GM18517 (cell line): ENCODE data around the gene ARFGEF3.
"Not testable (repeated sequence)": the region's sequence is repeated elsewhere in the genome, so short reads cannot be mapped to it uniquely, and the experiment has no call there.

Experiments
- ATAC-seq: cut with Tn5 transposase; IDR thresholded peaks from one replicate; pipeline ENCODE4 v1.9.1; 2021; ENCODE audit warnings: mild to moderate bottlenecking, moderate library complexity; ENCODE audit not compliant: unreplicated experiment

ARFGEF3 gene

DNA sequence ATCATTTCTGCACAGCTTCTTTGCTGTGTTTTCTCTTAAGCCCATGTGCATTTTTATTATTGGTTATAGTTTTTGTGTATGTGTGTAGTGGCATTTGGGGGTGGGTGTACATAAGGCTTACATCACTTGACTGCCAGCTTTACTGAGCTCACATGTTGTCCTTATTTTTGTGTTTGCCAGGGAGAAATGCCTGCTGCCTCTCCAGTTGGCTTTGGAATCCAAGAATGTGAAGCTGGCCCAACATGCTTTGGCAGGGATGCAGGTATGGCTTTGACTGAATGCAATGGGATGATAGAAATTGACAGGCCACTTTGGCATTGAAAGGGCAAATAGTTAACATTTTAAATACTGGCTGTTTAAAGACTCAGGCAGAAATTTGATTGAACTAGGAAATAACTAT is 45.1 kb downstream of the ARFGEF3 start:
- no peak for ATAC-seq

DNA sequence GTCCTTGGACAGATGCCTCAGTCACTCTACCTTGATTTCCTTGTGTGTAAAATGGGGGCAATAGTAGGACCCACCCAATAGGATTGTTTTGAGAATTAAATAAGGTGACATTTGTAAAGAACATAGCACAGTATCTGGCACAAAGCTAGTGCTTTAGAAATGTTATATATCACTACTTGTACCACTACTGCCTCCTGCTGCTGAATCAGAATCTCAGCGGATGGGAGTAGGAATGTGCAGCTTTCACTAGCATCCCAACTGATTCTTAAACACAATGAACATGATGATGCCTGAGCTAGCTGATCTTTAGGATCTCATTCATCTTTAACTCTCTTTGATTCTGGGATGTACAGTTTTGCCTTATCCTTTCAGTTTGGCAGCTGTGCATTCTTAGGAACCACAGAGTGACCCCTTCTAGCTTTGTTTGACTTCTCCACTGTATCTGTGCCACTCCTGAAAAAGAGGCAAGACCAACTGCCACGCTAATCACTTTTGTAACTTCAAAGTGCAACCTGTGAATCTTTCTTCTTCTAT is 49.4 kb downstream of the ARFGEF3 start:
- no peak for ATAC-seq

DNA sequence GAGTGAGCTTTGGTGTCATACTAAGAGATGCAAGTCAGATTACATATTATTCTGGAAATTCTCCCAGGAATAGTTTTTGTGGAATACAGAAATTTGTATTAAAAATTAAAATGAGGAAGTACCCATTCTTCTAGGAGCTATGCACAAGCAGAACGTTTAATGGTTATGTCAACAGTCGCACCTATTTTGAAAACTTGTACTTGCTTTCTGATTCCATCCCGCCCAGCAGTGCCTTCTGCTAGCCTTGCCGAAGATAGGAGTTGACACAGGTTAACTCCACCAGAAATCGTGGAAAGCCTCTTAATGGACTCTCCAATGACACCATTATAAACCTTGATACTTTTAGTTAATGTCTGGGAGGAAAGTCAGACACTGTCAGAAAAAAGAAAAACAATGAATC is 49.9 kb downstream of the ARFGEF3 start:
- no peak for ATAC-seq

DNA sequence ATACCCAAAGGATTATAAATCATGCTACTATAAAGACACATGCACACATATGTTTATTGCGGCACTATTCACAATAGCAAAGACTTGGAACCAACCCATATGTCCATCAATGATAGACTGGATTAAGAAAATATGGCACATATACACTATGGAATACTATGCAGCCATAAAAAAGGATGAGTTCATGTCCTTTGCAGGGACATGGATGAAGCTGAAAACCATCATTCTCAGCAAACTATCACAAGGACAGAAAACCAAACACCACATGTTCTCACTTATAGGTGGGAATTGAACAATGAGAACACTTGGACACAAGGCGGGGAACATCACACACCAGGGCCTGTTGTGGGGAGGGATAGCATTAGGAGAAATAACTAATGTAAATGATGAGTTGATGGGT is 50.8 kb downstream of the ARFGEF3 start:
- not testable (repeated sequence) for ATAC-seq

DNA sequence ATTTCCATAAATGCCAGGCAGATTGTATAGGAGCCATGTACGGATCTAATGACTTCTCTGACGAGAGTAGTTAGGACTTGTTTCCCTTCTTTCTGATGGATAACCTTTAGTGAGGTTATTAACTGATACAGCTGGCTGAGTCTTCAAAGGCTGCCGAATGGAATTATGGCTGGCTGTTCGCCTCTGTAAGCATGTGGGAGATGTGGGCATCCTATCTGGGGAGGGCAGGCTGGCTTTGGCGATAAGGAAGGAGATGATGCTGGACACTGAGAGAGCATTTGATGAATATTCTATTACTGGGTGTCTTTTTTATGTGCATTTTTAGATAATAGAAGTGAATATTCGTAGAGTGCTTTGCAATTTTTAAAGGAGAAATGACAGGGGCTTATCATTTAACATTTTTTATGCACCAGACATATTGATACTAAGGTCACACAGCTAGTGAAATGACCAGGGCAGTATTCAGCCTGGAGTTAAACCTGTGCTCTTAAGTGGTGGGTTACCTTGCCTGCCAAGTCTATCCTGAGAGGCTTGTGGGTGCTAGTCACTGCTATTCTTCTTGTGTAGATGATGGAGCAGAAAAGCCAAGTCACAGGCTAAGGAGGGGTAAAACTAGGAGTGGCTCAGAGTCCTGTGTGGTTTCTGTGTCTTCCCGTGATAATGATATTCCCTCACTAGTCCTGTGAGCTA is 53.5 kb downstream of the ARFGEF3 start:
- no peak for ATAC-seq

DNA sequence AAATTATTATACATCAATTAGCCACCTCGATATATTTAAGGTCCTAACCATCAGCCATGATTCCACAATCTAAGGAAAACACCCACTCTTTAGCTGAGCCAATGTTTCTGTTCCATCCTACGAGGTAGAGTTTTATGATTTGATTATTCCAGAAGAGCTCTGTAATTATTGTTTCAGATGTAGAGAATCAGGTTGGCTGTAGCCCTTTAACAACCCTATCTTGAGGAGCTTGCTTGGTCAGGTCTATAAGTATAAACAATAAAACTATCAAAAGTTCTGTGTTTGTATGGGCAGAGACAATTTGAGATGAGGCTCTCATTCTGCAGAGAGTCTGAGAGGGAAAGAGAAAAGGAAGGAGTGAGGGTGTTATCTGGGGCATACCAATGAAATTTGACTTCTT is 56.7 kb downstream of the ARFGEF3 start, which contains the start of gene PBOV1:
Gene PBOV1 (minus strand): TSS at position 43 of the 400 bp plus-strand sequence. CDS start 96 bp downstream, outside the sequence.
- no peak for ATAC-seq

DNA sequence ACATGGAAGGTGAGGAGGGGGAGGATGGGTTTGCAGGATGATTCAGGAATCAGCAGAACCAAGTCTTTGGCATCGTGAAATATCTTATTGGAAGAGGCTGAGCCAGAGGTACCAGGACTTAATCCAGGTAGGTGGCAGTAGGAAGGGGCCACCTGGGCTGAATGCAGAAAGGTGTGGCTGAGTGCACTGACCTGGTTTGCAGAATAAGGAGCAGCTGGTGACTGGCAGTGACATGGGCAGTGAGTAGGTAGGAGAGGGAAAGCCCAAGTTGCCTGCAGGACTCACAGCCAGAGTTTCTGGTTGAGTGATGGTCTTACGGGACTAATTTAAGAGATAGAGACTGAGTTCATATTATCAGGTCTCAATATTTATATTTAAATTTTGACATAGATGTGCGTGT is 57.7 kb downstream of the ARFGEF3 start:
- ATAC-seq = no peak

DNA sequence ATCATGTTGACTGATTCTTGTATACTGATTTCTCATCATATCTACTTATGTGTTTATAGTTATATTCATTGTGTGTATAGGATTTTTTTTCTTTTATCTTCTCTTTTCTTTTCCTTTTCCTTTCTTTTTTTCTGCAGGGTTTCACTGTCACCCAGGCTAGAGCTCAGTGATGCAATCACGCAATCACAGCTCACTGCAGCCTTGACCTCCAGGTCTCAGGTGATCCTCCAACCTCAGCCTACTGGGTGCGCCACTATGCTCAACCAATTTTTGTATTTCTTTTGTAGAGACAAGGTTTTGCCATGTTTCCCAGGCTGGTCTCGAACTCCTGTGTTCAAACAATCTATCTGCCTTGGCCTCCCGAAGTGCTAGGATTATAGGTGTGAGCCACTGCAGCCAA is 58.2 kb downstream of the ARFGEF3 start:
- no peak for ATAC-seq

DNA sequence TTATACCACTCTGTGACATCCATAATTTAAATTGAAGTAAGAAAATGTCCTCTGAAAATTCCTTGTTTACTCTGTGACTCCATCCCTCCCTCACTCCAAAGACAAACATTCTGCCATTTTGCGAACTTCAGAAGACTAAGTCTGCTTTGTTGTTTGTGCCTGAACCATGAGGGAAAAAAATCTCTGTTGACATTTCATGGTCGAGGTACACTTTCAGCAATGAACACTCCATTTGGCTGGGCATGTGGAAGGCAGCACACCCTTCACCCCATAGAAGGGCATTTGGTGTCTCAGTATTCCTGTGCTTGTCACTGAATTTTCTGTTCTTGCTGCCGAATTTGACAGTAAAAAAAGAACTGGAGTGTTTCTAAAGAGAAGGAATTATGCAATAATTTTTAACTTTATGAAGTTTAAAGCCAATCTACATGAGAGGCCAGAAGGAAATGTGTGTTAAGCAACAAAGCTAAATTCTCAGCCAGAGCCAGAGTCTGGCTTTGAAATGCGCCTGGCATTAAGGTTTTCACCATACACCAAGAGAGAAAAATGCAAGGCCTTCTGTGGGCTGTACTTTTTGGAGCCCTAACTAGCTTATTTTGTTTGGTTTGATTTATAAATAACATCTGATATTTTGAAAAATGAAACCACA is 61.3 kb downstream of the ARFGEF3 start:
- no peak for ATAC-seq

DNA sequence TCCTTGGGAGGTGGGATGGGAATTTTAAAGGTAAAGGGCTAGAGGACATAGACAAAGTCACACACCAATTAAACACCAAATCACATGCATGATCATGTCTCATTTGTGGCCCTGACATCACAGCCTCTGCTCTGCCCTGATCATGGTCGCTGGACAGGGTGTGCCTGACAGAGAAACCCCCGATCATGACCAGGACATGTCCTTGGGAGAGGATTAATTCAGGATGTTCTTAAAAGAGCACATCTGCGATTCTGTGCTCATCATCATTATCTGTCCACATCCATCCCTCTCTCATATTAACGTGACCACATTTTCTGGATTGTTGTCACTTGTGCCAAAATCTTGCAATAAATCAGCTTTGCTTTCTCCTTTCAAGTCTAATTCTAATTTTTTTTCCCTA is 64.2 kb downstream of the ARFGEF3 start:
- no peak for ATAC-seq

DNA sequence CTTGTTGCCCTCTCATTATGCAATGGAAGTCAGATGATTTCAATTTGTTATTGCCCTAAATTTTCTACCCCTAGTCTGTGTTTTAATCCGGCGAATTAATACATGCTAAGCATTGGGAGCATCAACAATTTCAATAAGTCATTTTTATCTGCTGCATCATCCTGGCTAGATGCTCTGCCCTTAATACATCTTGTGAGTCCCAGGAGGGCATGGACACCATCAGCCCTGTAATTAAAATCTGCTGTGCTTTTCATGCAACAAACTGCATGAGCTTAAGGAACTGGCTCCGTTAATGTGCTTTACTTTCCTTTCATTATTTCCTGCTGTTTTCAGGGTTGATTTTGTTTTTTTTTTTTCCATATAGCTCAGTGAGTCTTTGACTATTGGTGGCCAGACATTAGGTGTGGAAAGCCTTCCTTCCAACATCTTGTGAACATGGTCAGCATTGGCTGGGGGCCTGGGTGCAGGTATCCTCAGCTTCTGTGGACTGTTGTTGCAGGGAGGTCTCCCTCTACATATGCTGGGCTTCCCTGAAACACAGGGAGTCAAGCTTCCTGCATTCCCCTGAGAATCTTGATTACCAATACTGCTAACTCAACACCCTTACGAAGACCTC is 65.1 kb downstream of the ARFGEF3 start:
- no peak for ATAC-seq

DNA sequence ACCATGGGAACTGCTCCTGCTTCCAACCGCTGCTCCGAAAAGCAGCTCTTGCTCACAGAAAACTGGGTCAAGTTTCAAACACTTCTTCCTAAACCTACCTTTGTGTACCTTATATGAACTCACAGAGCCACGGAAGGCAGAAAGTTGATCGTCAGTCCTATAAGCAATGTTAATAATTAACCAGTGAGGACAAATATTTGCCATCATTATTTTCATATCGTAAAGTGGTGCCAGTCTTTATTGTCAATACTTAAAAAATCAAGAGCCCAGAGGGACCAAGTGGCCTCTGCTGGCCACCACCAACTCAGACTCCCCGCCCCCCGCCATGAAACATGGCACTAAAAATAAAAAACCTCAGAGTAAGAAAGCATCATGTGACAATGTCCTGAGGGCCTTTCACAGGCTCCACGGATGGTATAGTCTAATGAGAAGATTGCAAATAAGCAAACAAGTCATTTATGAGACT is 65.6 kb downstream of the ARFGEF3 start:
- ATAC-seq = no peak

DNA sequence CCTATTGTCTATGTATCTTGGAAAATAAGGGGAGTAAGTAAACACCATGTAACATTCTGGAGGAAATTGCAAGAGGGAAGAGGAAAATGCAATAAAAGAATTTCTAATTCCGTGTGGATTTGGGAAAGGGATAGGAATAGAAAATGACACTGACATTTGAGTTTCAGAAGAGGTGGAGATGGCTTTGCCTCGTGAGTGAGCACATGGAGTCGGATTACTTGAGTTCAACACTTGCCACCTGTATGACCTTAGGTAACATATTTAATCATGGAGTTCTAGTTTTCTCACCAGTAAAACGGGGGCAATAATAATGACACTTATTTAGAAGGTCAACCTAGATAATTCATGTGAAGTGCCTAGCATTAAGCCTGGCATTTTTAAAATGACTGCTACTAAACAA is 67.3 kb downstream of the ARFGEF3 start:
- ATAC-seq = no peak

DNA sequence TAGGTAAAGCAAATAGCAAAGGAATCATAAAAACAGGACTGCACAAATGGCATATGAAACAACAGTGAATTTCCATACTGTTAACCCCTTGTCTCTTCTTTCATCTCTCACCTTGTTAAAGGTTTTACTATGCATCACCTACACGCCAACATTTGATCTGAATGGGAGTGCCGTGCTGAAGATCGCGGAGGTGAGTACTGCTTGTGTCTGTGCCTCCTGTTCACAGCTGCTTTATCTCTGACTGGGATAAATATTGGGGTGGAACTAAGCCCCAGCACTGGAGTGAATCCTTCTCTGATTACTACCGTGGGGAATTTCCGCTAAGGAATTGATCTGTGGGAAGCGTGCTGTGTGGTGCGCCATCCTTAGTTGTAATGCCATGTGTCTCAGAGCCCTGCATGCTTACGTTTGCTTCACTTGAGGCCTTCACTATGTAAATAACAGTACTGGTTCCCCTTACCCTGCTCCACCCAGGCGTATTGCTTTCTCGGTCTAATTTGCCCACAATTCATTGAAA is 68.0 kb downstream of the ARFGEF3 start:
- ATAC-seq = no peak

DNA sequence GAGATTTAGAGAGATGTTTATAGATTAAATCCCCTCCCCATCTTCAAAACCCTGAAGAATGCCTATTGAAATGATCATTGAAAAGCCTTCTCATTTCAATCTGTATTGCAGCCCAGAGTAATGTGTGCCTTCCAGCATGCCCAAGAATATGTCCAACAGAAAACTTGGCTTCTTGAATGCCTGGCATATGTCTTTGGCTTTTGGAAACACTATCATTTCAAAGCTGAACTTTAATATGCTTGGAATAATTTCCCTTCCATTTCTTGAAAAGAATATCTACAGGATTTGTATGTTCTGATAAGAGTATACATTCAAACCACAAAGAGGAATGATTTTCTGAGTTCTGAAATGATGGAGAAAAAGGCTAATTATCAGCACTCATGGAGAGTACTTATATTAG is 68.5 kb downstream of the ARFGEF3 start:
- no peak for ATAC-seq

DNA sequence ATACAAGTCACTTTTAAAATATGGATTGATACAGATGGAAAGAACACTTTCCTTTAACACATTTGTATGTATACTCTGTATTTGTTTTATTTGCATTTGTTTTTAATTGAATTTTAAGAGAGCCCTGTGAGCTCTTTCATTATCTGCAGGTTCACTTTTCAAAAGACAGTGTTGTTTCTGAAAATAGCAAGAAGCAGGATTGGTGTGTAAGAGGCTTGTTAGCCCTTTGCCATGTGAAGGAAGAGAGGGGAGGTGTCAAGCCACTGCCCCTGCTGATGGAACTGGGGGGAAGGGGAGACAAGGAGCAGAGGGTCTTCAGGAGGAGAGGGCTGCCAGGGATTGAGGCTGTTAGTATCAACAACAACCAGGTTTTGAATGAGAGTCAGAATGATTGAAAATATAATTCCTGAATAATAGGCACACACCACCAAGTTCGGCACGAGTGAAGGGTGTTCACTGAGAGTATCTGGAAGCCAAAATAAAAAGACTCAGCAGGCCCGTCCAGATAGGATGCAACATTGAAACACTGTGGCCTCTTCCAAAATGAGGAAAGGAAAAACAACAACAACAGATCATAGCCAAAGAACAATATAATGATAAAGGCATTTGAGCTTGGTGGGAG is 69.1 kb downstream of the ARFGEF3 start:
- ATAC-seq = no peak

DNA sequence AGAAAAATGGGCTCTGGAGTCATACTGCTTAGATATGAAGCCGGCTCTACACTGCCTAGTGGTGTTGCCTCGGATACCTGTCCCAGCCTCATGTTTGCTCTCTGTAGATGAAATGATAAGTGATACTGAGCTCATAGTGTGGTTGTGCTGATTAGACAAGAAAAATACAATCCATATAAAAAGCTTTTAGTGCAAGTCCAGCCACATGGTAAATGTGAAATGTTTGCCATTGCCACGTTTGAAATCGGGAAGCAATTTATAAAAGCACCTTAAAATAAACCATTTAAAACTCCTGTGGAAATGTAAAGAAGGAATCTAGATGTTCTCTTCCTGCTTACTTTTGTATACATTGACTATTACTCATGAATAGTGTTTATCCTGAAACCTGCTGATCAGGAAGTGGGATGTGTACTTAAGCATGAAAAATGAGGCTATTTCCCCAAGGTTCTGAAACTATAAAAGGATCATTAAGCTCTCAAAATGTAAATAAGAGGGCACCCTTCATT is 69.7 kb downstream of the ARFGEF3 start:
- no peak for ATAC-seq

DNA sequence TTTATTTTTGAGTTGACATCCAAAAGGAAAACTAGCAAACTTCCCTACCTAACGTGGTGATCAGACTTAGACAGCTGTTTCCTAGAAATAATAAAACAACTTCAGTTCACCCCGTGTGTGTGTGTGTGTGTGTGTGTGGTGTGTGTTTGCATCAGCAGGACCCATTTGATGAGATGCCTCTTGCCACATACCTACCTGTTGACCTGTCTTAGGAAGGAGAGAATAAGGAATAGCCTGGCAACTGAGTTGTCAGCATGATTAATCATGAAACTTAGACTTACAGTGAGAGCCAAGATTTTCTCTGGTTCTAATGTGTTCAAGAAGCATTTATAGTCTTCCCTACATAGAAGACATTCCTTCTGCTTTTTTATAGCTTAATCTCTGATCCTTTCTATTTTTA is 72.6 kb downstream of the ARFGEF3 start:
- no peak for ATAC-seq

DNA sequence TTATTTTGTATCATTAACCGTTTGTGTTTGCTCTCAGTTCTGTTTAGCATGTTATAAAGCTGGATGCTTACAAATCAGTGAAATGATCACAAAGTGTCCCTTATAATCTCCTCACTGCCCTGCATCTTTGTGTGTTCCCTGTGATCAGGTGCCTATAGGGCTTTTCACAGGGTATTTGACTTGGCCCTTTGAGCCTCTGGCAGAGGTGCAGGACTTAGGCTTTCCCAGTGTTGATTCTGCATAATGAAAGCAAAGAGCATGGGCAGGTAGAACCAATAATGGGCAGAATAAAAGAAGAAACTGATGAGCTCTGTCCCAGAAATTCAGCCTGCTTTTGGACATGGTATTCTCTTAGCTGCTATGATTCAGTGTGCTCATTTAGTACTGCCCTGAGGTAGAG is 73.5 kb downstream of the ARFGEF3 start:
- no peak for ATAC-seq

DNA sequence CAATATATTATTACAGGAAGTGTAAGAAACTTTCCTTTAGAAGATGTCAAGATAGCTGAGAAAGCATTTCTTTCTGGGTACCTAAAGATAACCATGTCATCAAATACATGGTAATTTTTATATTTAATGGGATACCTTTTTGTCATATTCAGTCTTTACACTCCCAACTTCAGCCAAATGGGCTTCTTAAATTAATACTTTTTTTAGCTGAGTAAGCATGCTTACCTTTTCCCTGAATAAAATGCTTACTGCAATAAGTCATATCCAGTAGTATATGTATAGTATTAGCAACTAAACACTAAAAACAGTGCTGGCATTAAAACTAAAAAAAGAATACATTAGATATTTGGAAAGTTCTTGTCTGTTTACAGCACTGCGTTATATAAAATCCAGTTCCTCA is 74.0 kb downstream of the ARFGEF3 start:
- no peak for ATAC-seq

DNA sequence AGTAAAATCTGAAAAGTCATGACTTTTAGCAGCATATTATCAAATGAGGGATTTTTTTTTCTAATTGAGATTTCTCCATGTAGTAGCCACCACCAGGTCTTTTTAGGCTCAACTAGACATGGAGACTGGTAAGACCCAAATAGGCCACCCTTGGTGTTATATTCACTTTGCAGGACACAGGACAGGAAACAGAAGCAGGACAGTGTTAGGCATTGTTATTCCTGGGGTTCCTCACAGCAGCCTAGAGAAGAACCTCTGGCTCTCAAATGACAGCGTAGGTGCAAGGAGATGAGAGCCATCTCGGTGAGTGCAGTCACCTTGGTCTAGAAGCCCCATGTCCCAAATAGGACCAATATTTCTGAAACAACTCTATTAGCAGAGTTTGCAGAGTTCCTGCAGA is 75.7 kb downstream of the ARFGEF3 start:
- no peak for ATAC-seq
